ENCODE data around the gene SCNN1A.

GRCh38 chr12:6332459-6332858 lies 42.9 kb downstream of the SCNN1A start:
- TF ChIP-seq CTCF (IDR thresholded peaks at IDR 0.05) (no peak), POLR2A (IDR thresholded peaks at IDR 0.05) (no peak)
